ENCODE results near the gene PRKCQ.

DNA sequence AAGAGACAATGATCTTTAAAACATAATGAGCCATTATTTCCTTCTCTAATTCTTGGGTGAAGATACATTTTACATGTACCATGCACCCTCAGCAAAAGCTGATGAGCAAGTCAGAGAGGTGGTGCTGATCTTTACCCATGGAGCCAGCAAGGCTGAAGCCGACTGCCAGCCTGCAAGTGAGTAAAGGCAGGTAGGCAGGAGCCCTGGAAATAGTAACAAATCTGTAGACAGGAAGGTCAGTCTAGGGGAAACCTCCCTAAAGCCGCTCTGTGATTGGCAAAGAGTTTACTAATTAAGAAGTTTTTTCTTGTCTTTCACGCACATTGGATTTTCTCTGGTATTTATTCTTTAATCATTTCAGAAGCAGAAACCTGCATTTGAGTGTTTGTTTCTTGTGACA, 67.9 kb downstream of the PRKCQ start:
- TF ChIP-seq, protein P1, sequence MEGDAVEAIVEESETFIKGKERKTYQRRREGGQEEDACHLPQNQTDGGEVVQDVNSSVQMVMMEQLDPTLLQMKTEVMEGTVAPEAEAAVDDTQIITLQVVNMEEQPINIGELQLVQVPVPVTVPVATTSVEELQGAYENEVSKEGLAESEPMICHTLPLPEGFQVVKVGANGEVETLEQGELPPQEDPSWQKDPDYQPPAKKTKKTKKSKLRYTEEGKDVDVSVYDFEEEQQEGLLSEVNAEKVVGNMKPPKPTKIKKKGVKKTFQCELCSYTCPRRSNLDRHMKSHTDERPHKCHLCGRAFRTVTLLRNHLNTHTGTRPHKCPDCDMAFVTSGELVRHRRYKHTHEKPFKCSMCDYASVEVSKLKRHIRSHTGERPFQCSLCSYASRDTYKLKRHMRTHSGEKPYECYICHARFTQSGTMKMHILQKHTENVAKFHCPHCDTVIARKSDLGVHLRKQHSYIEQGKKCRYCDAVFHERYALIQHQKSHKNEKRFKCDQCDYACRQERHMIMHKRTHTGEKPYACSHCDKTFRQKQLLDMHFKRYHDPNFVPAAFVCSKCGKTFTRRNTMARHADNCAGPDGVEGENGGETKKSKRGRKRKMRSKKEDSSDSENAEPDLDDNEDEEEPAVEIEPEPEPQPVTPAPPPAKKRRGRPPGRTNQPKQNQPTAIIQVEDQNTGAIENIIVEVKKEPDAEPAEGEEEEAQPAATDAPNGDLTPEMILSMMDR (IDR thresholded peaks at IDR 0.05; ENCODE audit: low read depth, low read length, missing input control) = no peak
- TF ChIP-seq, protein P2, sequence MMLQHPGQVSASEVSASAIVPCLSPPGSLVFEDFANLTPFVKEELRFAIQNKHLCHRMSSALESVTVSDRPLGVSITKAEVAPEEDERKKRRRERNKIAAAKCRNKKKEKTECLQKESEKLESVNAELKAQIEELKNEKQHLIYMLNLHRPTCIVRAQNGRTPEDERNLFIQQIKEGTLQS (IDR thresholded peaks at IDR 0.05) = no peak
- TF ChIP-seq JUND (IDR thresholded peaks at IDR 0.05) = no peak
- no peak for TF ChIP-seq TAF1 (conservative IDR thresholded peaks at IDR 0.05)
- TF ChIP-seq, protein P3, sequence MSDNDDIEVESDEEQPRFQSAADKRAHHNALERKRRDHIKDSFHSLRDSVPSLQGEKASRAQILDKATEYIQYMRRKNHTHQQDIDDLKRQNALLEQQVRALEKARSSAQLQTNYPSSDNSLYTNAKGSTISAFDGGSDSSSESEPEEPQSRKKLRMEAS (IDR thresholded peaks at IDR 0.05) = no peak
- no peak for TF ChIP-seq REST (IDR thresholded peaks at IDR 0.05)
- no peak for TF ChIP-seq FOXA2 (IDR thresholded peaks at IDR 0.05)
- no peak for TF ChIP-seq YY1 (IDR thresholded peaks at IDR 0.05)
- no peak for TF ChIP-seq SP1 (IDR thresholded peaks at IDR 0.05)
- no peak for TF ChIP-seq RAD21 (IDR thresholded peaks at IDR 0.05)
- TF ChIP-seq, protein P4, sequence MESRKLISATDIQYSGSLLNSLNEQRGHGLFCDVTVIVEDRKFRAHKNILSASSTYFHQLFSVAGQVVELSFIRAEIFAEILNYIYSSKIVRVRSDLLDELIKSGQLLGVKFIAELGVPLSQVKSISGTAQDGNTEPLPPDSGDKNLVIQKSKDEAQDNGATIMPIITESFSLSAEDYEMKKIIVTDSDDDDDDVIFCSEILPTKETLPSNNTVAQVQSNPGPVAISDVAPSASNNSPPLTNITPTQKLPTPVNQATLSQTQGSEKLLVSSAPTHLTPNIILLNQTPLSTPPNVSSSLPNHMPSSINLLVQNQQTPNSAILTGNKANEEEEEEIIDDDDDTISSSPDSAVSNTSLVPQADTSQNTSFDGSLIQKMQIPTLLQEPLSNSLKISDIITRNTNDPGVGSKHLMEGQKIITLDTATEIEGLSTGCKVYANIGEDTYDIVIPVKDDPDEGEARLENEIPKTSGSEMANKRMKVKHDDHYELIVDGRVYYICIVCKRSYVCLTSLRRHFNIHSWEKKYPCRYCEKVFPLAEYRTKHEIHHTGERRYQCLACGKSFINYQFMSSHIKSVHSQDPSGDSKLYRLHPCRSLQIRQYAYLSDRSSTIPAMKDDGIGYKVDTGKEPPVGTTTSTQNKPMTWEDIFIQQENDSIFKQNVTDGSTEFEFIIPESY (IDR thresholded peaks at IDR 0.05) = no peak
- TF ChIP-seq HNF4A (conservative IDR thresholded peaks at IDR 0.05) = no peak
- TF ChIP-seq GABPA (IDR thresholded peaks at IDR 0.05 in 1 of 2, conservative IDR thresholded peaks at IDR 0.05 in 1 of 2) = no peak
- TF ChIP-seq EGR1 (IDR thresholded peaks at IDR 0.05; ENCODE audit: low read depth in 2 of 2) = no peak

All from liver (tissue), 3 donors.